H9 (cell line): ENCODE data around the gene PCBD2. TPM values are rescaled to one million over a fixed set of nuclear protein-coding genes. Genes with fewer than 3 reads are reported as not detected.

Experiments
- DNase-seq: peaks from one replicate; pipeline ENCODE4 v3.0.0-alpha.2; 2017
- H2AFZ ChIP-seq: one replicate; pipeline ENCODE4 v1.6.1; 2013; ENCODE audit warnings: mild to moderate bottlenecking, low read length, control low read depth, moderate library complexity
- H2AK5ac ChIP-seq: 2 replicates; pipeline ENCODE4 v1.6.1; 2013; ENCODE audit warnings: low read length, control low read depth, mixed read lengths; ENCODE audit not compliant: insufficient read length
- H2BK120ac ChIP-seq: one replicate; pipeline ENCODE4 v1.6.1; 2013; ENCODE audit warnings: low read depth, mild to moderate bottlenecking, low read length, control low read depth, inconsistent platforms; ENCODE audit not compliant: poor library complexity, severe bottlenecking
- H2BK12ac ChIP-seq: 2 replicates; pipeline ENCODE4 v1.6.1; 2013; ENCODE audit warnings: low read length, control low read depth, mixed read lengths, low read depth; ENCODE audit not compliant: insufficient read length
- H2BK15ac ChIP-seq: 2 replicates; pipeline ENCODE4 v1.6.1; 2013; ENCODE audit warnings: low read depth, low read length, control low read depth
- H2BK20ac ChIP-seq: one replicate; pipeline ENCODE4 v1.6.1; 2013; ENCODE audit warnings: low read depth, mild to moderate bottlenecking, low read length, control low read depth, inconsistent platforms; ENCODE audit not compliant: poor library complexity, severe bottlenecking
- H2BK5ac ChIP-seq: 2 replicates; pipeline ENCODE4 v1.6.1; 2013; ENCODE audit warnings: low read length, control low read depth, mixed read lengths; ENCODE audit not compliant: insufficient read length
- H3K14ac ChIP-seq: 2 replicates; pipeline ENCODE4 v1.6.1; 2013; ENCODE audit warnings: low read length, control low read depth; ENCODE audit not compliant: insufficient read depth
- H3K18ac ChIP-seq: 2 replicates; pipeline ENCODE4 v1.6.1; 2013; ENCODE audit warnings: low read depth, mild to moderate bottlenecking, mixed read lengths, low read length, control low read depth; ENCODE audit not compliant: insufficient read length
- H3K23ac ChIP-seq: 2 replicates; pipeline ENCODE4 v1.6.1; 2013; ENCODE audit warnings: low read length, control low read depth, mixed read lengths, low read depth; ENCODE audit not compliant: insufficient read length
- H3K23me2 ChIP-seq: 2 replicates; pipeline ENCODE4 v1.6.1; 2013; ENCODE audit warnings: low read depth, mild to moderate bottlenecking, mixed read lengths, low read length, control low read depth; ENCODE audit not compliant: insufficient read length, poor library complexity, severe bottlenecking
- H3K27ac ChIP-seq: 2 replicates; pipeline ENCODE4 v1.5.1; 2013; ENCODE audit warnings: low read length, control low read depth, mixed read lengths, low read depth; ENCODE audit not compliant: insufficient read length
- H3K27me3 ChIP-seq: 2 replicates; pipeline ENCODE4 v1.6.1; 2013; ENCODE audit warnings: low read length, control low read depth, inconsistent platforms; ENCODE audit not compliant: insufficient read depth
- H3K4ac ChIP-seq: 2 replicates; pipeline ENCODE4 v1.6.1; 2013; ENCODE audit warnings: low read depth, mild to moderate bottlenecking, control low read depth, inconsistent platforms, low read length, moderate library complexity
- H3K4me1 ChIP-seq: 2 replicates; pipeline ENCODE4 v1.6.1; 2013; ENCODE audit warnings: low read length, control low read depth, inconsistent platforms; ENCODE audit not compliant: insufficient read depth
- H3K4me2 ChIP-seq: 2 replicates; pipeline ENCODE4 v1.6.1; 2013; ENCODE audit warnings: low read length, control low read depth, mixed read lengths; ENCODE audit not compliant: insufficient read length, insufficient read depth
- H3K56ac ChIP-seq: 2 replicates; pipeline ENCODE4 v1.6.1; 2013; ENCODE audit warnings: low read depth, mild to moderate bottlenecking, mixed read lengths, low read length, control low read depth; ENCODE audit not compliant: insufficient read length
- H3K79me1 ChIP-seq: 2 replicates; pipeline ENCODE4 v1.6.1; 2013; ENCODE audit warnings: low read depth, mild to moderate bottlenecking, moderate library complexity, low read length, control low read depth, inconsistent platforms; ENCODE audit not compliant: insufficient read depth, poor library complexity, severe bottlenecking
- H3K79me2 ChIP-seq: 2 replicates; pipeline ENCODE4 v1.6.1; 2013; ENCODE audit warnings: low read length, control low read depth, inconsistent platforms; ENCODE audit not compliant: insufficient read depth
- H3K9ac ChIP-seq: 2 replicates; pipeline ENCODE4 v1.6.1; 2013; ENCODE audit warnings: low read length, control low read depth, mixed read lengths; ENCODE audit not compliant: insufficient read length; ENCODE audit errors: extremely low read depth
- H3K9me3 ChIP-seq: one replicate; pipeline ENCODE4 v1.6.1; 2013; ENCODE audit warnings: low read depth, low read length, inconsistent platforms; ENCODE audit not compliant: control insufficient read depth
- H3T11ph ChIP-seq: one replicate; pipeline ENCODE4 v1.6.1; 2013; ENCODE audit warnings: mild to moderate bottlenecking, low read length, control low read depth, inconsistent platforms
- H4K20me1 ChIP-seq: one replicate; pipeline ENCODE4 v1.6.1; 2013; ENCODE audit not compliant: control insufficient read depth, insufficient read length, insufficient read depth
- H4K5ac ChIP-seq: 2 replicates; pipeline ENCODE4 v1.6.1; 2013; ENCODE audit warnings: low read depth, mild to moderate bottlenecking, mixed read lengths, low read length, control low read depth; ENCODE audit not compliant: insufficient read length
- H4K8ac ChIP-seq: replicated peaks from 2 replicates; pipeline ENCODE4 v1.6.1; 2013; ENCODE audit warnings: low read length, control low read depth, mixed read lengths, low read depth; ENCODE audit not compliant: insufficient read length
- H4K91ac ChIP-seq: 2 replicates; pipeline ENCODE4 v1.6.1; 2013; ENCODE audit warnings: low read depth, mild to moderate bottlenecking, moderate library complexity, mixed read lengths, low read length, control low read depth; ENCODE audit not compliant: insufficient read length
- H3K27ac Mint-ChIP-seq, 3 experiments: 2 replicates in 2 of 3; 3 replicates in 1 of 3; pipeline ENCODE4 v1.8.0; 2020 to 2021; ENCODE audit warnings: mixed read lengths in 3 of 3, mild to moderate bottlenecking in 1 of 3, moderate library complexity in 1 of 3
- H3K27me3 Mint-ChIP-seq: 2 replicates; pipeline ENCODE4 v1.8.0; 2021; ENCODE audit warnings: low read depth, mild to moderate bottlenecking, moderate library complexity, mixed read lengths
- H3K36me3 Mint-ChIP-seq, 3 experiments: 2 replicates in 2 of 3; 3 replicates in 1 of 3; pipeline ENCODE4 v1.8.0; 2020 to 2021; ENCODE audit warnings: low read depth in 3 of 3, mixed read lengths in 3 of 3; ENCODE audit not compliant: insufficient read depth in 1 of 3
- H3K4me1 Mint-ChIP-seq, 2 experiments: 2 replicates each; pipeline ENCODE4 v1.8.0; 2020; ENCODE audit warnings: mixed read lengths in 2 of 2
- H3K4me3 Mint-ChIP-seq, 2 experiments: 2 replicates in 1 of 2; 3 replicates in 1 of 2; pipeline ENCODE4 v1.8.0; 2020 to 2021; ENCODE audit warnings: mild to moderate bottlenecking in 2 of 2, mixed read lengths in 2 of 2, moderate library complexity in 1 of 2
- H3K9me3 Mint-ChIP-seq, 2 experiments: 2 replicates in 1 of 2; 3 replicates in 1 of 2; pipeline ENCODE4 v1.8.0; 2020; ENCODE audit warnings: mild to moderate bottlenecking in 2 of 2, mixed read lengths in 2 of 2, moderate library complexity in 1 of 2
- CTCF ChIP-seq: fragments of 200-600 bp; sonication (generic); conservative IDR thresholded peaks from 3 replicates; pipeline ENCODE4 v1.8.0; 2021; ENCODE audit warnings: antibody characterized with exemption, mild to moderate bottlenecking
- WGBS: extraction: QIAGEN DNeasy Blood & Tissue Kit; methylation state at CpG from one replicate; pipeline ENCODE4 v1.1.7; 2013; ENCODE audit warnings: missing lambda C conversion rate, low lambda C conversion rate, mixed read lengths; ENCODE audit not compliant: insufficient read length; ENCODE audit errors: extremely low coverage; 5-methylcytosine and 5-hydroxymethylcytosine counted together
- total RNA-seq: library from RNA; stranded (reverse); gene quantifications from 2 replicates; pipeline ENCODE4 v1.2.1, GENCODE V29; 2021

PCBD2 gene
- total RNA-seq, 1 experiment from 2014 or later = 11.9 TPM

GRCh38 chr5:134945041-134945440, 40.1 kb downstream of the PCBD2 start:
- no peak overlapping the region for H3K27ac ChIP-seq
- H3K4me3 Mint-ChIP-seq = no peak overlapping the region
- H3K79me1 ChIP-seq = no peaks in the 10 kb centered on the region
- no peak overlapping the region for H2BK12ac ChIP-seq
- H2BK20ac ChIP-seq = no peak overlapping the region
- no peaks in the 10 kb centered on the region for H3K27me3 ChIP-seq
- H2BK15ac ChIP-seq = no peak overlapping the region
- H3K9me3 ChIP-seq = no peaks in the 10 kb centered on the region
- H3K23me2 ChIP-seq = no peaks in the 10 kb centered on the region
- no peaks in the 10 kb centered on the region for H3K9me3 Mint-ChIP-seq
- H3K4me1 ChIP-seq = no peaks in the 10 kb centered on the region
- no peak overlapping the region for H4K5ac ChIP-seq
- no peak for DNase-seq
- no peaks in the 10 kb centered on the region for H3K27me3 Mint-ChIP-seq
- H4K91ac ChIP-seq = no peak overlapping the region
- no peak for TF ChIP-seq CTCF
- no peaks in the 10 kb centered on the region for H3K79me2 ChIP-seq
- no peak overlapping the region for H2AFZ ChIP-seq
- no peak overlapping the region for H3K9ac ChIP-seq
- H3K18ac ChIP-seq = no peak overlapping the region
- no peak overlapping the region; a peak in 1 of 7 replicates for H3K27ac Mint-ChIP-seq
- WGBS = no CpG with 5 or more reads among the region's 2 CpGs
- H3K4me1 Mint-ChIP-seq = peaks cover 0 to 2% of the 10 kb centered on the region in 2 experiments; a peak in 1 of 4 replicates
- H2BK5ac ChIP-seq = no peak overlapping the region
- no peak overlapping the region for H3K4ac ChIP-seq
- no peak overlapping the region for H2AK5ac ChIP-seq
- H4K20me1 ChIP-seq = no peaks in the 10 kb centered on the region
- H3K14ac ChIP-seq = no peak overlapping the region
- no peak overlapping the region for H3K23ac ChIP-seq
- H3K36me3 Mint-ChIP-seq = peaks cover 0 to 6% (median 6%) of the 10 kb centered on the region in 3 experiments; a peak in 5 of 7 replicates
- no peak overlapping the region for H3T11ph ChIP-seq
- no peak overlapping the region for H2BK120ac ChIP-seq
- no peak overlapping the region for H4K8ac ChIP-seq
- H3K4me2 ChIP-seq = no peak overlapping the region
- H3K56ac ChIP-seq = no peak overlapping the region
